Body of pancreas (tissue), 4 donors: Measurements from ENCODE around the gene B4GALNT3. TPM values are rescaled to one million over a fixed set of nuclear protein-coding genes. Genes with fewer than 3 reads are reported as not detected.

Experiments
- ATAC-seq: fragments of 150-250 bp; one replicate; pipeline ENCODE4 v1.9.1; 2016
- DNase-seq, 4 donors: peaks; one replicate each; pipeline ENCODE4 v3.0.0-alpha.2; 2019
- H3K27ac ChIP-seq, 4 donors: fragments of 200-600 bp; sonication (generic); 1 replicate in 3 of 4; 2 replicates in 1 of 4; pipeline versions ENCODE4 v1.5.1 to v1.6.1; 2016 to 2019; ENCODE audit warnings: mild to moderate bottlenecking in 1 of 4, mixed read lengths in 1 of 4, moderate library complexity in 1 of 4
- H3K27me3 ChIP-seq, 2 donors: fragments of 200-600 bp; sonication (generic); one replicate each; pipeline ENCODE4 v1.6.0; 2016; ENCODE audit warnings: mild to moderate bottlenecking in 1 of 2
- H3K36me3 ChIP-seq, 2 donors: fragments of 200-600 bp; sonication (generic); replicated peaks in 1 of 2; 2 replicates each; pipeline ENCODE4 v1.5.1; 2016; ENCODE audit warnings: low read depth in 2 of 2; ENCODE audit not compliant: insufficient read depth in 1 of 2
- H3K4me1 ChIP-seq: fragments of 200-600 bp; sonication (generic); one replicate; pipeline ENCODE4 v1.6.0; 2016
- H3K4me3 ChIP-seq, 2 donors: fragments of 200-600 bp; sonication (generic); 1 replicate in 1 of 2; 2 replicates in 1 of 2; pipeline ENCODE4 v1.5.1; 2016 to 2019
- H3K9me3 ChIP-seq, 3 donors: fragments of 200-600 bp; sonication (generic); 1 replicate in 2 of 3; 2 replicates in 1 of 3; pipeline ENCODE4 v1.5.1; 2016
- POLR2A ChIP-seq, 3 donors: fragments of 450-650 bp; IDR thresholded peaks; one replicate each; pipeline ENCODE4 v1.6.1; 2016; ENCODE audit warnings: antibody characterized with exemption in 3 of 3, mild to moderate bottlenecking in 2 of 3
- WGBS, 2 donors: methylation state at CpG; one replicate each; pipeline ENCODE4 v1.1.5; 2017; 5-methylcytosine and 5-hydroxymethylcytosine counted together
- intact Hi-C: fragments of 100-400 bp; cut with DNase I; formaldehyde crosslinking; loops from one replicate; pipeline ENCODE4 v1.15.1; 2023
- total RNA-seq, 2 donors: library from RNA; depleted of rRNA; stranded (reverse); fragments of >200 nt; gene quantifications; one replicate each; pipeline ENCODE4 v1.1.0, GENCODE V29; 2016
- TF ChIP-seq, protein P1 (sequence below), 7 experiments: fragments of 450-650 bp in 4 of 7; fragments of 200-600 bp in 3 of 7; sonication (generic) in 3 of 7; IDR thresholded peaks; one replicate each; pipeline ENCODE4 v1.5.1; 2016 to 2019; ENCODE audit warnings: antibody characterized with exemption in 7 of 7

B4GALNT3 gene
- total RNA-seq, 2 donors from 2014 or later = 4.0 to 9.3 TPM

DNA sequence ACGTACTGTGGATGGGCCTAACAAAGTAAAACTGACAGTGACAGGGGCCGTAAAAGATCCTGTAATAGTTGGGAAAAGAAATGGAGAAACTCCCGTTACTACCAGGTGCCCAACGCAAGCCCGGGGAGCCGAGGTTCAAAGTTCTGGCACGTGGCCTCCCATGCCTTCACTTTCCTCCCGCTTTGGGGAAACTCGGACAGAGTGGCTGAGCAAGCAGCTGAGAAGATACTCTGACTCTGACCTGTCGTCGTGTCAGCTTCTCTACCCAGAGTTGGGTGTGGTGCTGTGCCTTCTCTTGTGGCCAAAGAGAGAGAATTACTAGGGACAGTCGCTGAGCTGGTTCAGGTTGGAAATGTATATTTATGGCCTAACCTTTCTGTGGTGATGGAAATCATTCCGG is 1.7 kb downstream of the B4GALNT3 start:
- Histone ChIP-seq H3K4me1 (peaks cover 24% of the 10 kb centered on the region), H3K4me3 (no peak overlapping the region), H3K27ac (no peak overlapping the region), H3K27me3 (no peaks in the 10 kb centered on the region), H3K9me3 (no peaks in the 10 kb centered on the region), H3K36me3 (no peaks in the 10 kb centered on the region)
- DNase-seq (no peak), ATAC-seq (no peak)
- WGBS, 2 donors = 79 to 82% methylated on average over 13 of the region's 13 CpGs
- intact Hi-C loops = no loop called here
- TF ChIP-seq, protein P1, sequence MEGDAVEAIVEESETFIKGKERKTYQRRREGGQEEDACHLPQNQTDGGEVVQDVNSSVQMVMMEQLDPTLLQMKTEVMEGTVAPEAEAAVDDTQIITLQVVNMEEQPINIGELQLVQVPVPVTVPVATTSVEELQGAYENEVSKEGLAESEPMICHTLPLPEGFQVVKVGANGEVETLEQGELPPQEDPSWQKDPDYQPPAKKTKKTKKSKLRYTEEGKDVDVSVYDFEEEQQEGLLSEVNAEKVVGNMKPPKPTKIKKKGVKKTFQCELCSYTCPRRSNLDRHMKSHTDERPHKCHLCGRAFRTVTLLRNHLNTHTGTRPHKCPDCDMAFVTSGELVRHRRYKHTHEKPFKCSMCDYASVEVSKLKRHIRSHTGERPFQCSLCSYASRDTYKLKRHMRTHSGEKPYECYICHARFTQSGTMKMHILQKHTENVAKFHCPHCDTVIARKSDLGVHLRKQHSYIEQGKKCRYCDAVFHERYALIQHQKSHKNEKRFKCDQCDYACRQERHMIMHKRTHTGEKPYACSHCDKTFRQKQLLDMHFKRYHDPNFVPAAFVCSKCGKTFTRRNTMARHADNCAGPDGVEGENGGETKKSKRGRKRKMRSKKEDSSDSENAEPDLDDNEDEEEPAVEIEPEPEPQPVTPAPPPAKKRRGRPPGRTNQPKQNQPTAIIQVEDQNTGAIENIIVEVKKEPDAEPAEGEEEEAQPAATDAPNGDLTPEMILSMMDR (IDR thresholded peaks at IDR 0.05) = no peak
- no peak for TF ChIP-seq POLR2A (IDR thresholded peaks at IDR 0.05)

DNA sequence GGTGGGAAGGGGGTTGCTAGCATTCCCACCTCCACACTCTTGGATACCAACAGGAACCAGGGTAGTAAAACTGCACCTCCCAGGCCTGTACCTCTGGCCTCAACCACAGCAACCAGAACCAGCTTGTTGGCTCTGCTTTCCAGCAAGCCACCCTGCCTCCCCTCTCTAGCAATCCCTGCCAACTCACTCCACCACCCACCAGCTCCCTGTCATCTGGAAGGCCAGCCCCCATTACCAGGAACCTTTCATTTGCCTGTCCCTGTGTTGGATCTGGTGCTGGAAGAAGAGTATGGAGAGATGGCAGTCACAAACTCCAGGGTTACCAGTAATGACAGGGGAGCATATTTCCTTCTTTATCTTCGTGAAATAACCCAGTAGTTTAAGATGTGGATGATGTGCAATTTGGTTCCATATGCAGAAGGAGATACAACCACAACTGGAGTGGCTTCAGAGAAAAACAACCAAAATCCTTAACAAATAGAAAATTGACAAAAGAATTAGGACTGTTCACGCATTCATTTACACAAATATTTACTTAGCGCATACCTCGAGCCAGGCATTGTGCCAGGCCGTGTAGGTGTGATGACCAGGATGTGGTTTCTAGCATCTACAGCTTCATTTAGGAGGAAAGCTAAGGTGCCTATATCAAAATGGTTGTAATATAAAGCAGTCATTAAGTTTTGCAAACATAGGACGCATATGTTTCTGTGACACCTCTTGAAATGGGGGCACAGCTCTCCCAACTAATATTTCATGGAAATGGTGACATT is 3.4 kb downstream of the B4GALNT3 start:
- Histone ChIP-seq H3K9me3 (no peaks in the 10 kb centered on the region), H3K27me3 (no peaks in the 10 kb centered on the region), H3K4me3 (no peak overlapping the region), H3K27ac (peak overlapping the region in 1 of 4 donors; percentile 36), H3K36me3 (no peaks in the 10 kb centered on the region), H3K4me1 (peaks cover 24% of the 10 kb centered on the region)
- ATAC-seq = no peak
- DNase-seq = peak in 3 of 4 donors; percentile 26 to 57 (median 48)
- no peak for TF ChIP-seq POLR2A (IDR thresholded peaks at IDR 0.05)
- TF ChIP-seq, protein P1 (IDR thresholded peaks at IDR 0.05) = no peak
- intact Hi-C loops = no loop called here
- 32 to 36% methylated on average over 6 of the region's 6 CpGs for WGBS, 2 donors

DNA sequence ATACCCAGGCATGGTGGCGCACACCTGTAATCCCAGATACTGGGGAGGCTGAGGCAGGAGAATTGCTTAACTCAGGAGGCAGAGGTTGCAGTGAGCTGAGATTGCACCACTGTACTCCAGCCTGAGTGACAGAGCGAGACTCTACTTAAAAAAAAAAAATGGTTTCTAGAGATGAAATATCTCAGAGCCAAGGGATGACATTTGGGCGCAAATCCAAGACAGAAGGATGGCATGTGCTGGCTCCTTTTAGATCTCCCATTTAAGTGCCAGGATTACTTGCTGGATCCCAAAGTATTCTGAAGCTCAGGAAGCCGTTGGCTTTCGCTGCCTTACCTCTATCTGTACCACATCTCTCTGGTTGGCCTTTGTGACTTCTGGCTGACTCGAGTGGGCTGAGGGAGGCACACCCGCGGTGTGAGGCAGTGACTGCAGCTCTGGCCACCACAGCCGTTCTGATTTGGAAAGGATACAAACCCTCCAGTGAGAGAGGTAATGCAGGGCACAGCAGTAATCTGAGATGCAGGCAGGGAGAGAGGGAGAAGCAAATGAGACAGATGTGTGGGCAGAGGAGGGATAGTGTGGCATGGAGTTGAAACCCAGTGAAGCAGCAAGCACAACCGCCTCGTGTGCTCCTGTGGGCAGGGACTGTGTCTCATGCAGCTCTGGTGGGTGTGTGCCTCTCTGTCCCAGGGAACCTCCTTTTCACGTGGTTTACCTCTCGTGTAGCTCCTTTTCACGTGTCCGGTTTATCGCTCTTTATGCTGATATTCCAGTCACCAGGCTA is 4.9 kb downstream of the B4GALNT3 start:
- intact Hi-C loops = no loop called here

DNA sequence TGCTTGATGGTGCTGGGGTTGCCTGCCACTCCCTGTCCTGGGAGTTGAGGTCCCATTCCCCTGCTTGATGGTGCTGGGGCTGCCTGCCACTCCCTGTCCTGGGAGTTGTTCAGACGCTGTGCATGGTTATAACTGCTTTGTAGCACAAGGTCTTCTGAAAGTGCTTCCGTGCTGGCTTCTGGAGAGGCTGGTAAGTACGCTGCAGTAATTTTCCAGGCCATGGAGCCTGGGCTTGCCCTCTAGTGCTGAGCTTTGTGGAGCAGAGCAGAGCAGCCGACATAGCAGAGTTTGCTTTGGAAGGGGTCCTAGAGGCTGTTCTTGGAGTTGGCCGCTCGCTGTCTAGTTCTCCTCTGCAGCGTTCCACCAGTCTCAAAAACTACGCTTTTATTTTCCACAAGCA is 6.3 kb downstream of the B4GALNT3 start:
- Histone ChIP-seq H3K9me3 (no peaks in the 10 kb centered on the region), H3K27me3 (no peaks in the 10 kb centered on the region), H3K4me3 (no peak overlapping the region), H3K36me3 (no peaks in the 10 kb centered on the region), H3K27ac (no peak overlapping the region), H3K4me1 (peaks cover 15% of the 10 kb centered on the region)
- intact Hi-C loops = no loop called here
- no peak for ATAC-seq
- no peak for DNase-seq
- 83 to 88% methylated on average over 8 of the region's 8 CpGs for WGBS, 2 donors
- no peak for TF ChIP-seq POLR2A (IDR thresholded peaks at IDR 0.05)
- TF ChIP-seq, protein P1 (IDR thresholded peaks at IDR 0.05) = no peak

More for the DNA sequence above, 4.9 kb downstream of the B4GALNT3 start:
- H3K36me3 ChIP-seq = no peaks in the 10 kb centered on the region
- DNase-seq (peak in 2 of 4 donors; percentile 12 to 15), ATAC-seq (no peak)
- peaks cover 16% of the 10 kb centered on the region for H3K4me1 ChIP-seq
- TF ChIP-seq, protein P1 (IDR thresholded peaks at IDR 0.05) = no peak
- no peak for TF ChIP-seq POLR2A (IDR thresholded peaks at IDR 0.05)
- no peak overlapping the region for H3K27ac ChIP-seq
- no peak overlapping the region for H3K4me3 ChIP-seq
- no peaks in the 10 kb centered on the region for H3K9me3 ChIP-seq
- H3K27me3 ChIP-seq = no peaks in the 10 kb centered on the region
- 43 to 63% methylated on average over 16 of the region's 16 CpGs for WGBS, 2 donors
